ENCODE results near the gene UBAP1.
A peak's percentile ranks its signal among the peaks of the same experiment; 100 is the strongest.
"Not testable (repeated sequence)": the region's sequence is repeated elsewhere in the genome, so short reads cannot be mapped to it uniquely, and the experiment has no call there.

UBAP1 gene

DNA sequence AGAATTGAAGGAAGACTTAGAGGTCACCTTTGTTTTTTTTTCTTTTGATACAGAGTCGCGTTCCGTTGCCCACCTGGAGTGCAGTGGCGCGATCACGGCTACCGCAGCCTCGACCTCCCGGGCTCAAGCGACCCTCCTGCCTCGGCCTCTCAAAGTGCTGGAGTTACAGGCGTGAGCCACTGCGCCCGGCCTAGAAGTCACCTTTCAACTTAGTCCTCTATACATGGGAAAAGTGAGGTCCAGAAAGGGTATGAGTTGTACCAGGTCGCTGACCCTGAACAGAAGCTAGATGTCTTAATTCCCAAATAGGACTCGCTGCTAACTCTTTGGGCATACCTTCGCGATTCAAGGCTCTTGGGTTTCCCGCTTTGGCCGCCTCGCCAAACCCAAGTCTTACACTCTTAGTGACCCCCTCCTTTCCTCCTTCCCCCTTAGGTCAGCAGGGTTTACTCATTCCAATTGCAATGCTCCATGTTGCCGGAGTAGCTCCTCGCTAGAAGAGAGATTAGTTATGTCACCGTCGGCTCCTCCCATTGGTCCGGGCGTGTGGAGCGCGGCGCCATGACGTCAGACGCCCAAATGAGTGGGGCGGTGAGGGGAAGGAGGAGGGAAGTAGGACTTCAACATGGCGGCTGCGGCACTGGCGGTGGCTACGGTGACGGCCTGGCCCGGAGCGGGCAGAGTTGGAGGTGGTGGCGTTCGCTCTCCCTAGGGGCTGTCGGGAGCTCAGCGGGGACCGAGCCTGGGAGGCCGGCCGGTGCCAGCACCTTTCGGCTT lies at the start of gene UBAP1:
UBAP1 (plus strand) TSS at position 608 of the 777 bp plus-strand sequence. CDS start 41,872 bp downstream, outside the sequence.
- peak; percentile 92 for DNase-seq (ENCODE audit: low read depth)

DNA sequence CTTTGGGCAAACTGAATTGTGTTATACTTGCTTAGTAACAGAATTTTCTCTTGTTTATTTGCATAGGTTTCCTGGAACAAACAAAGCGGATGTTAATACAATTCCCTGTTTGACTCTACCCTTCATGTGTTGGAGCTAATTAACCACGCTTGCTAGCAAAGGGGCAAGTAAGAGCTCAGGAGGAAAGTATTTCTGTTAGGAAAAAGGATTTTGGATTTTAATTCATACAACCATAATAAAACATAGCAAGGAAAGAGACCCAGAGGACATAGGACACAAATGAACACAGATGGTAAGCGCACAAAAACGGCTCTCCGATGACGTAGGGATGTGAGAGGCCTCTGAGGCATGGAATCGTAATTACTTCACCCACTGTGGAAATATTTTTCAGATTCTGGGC lies 47.3 kb upstream of the UBAP1 start:
- no peak for DNase-seq (ENCODE audit: low read depth)

DNA sequence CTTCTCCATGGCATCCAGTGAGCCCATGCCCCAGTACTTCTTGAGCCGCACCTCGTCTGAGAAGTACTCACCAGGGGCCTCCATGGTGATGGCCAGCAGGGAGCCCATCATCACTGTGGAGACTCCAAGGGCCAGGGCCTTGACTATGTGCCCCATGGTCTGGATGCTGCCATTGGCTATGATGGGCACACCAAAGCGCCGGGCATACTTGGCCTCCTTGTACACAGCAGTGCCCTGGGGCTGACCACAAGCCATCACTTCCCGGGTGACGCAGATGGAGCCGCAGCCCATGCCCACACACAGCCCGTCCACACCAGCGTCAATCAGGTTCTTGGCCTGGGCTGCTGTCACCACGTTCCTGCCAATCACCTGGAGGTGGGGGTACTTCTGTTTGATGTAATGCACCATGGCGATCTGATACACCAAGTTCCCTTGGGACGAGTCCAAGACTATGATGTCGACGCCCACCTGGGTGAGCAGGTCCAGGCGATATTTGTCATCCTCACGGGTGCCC lies 45.4 kb upstream of the UBAP1 start:
- no peak for DNase-seq (ENCODE audit: low read depth)

DNA sequence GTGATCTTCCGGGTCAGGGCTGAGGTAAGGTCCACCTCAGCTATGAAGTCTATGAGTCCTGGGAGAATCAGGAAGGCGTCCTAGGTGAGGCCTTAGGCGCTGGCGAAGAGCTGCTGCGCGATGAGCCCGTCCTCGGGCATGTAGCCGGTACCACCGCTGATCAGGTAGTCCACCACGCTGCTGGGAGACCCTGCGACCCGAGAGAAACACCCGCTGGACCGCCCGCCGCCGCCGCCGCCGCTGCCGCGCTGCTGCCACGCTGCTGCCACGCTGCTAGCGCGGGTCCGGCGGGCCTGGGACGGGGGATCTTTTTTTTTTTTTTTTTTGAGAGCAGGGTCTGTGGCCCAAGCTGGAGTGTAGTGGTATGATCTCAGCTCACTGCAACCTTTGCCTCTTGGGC lies 44.3 kb upstream of the UBAP1 start:
- DNase-seq (ENCODE audit: low read depth) = no peak

DNA sequence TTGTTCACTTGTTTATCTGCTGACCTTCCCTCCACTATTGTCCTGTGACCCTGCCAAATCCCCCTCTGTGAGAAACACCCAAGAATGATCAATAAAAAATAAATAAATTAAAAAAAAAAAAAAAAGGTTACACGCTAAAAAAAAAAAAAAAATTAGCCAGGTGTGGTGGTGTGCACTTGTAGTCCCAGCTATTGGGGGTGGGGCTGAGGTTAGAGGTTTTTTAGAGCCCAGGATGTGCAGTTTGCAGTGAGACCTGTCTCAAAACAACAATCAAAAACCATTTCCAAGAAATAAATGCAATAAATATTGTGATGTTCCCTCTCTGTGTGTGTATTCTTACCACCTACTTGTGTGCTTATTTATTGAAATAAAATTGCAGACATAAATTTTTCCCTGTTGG lies 40.2 kb upstream of the UBAP1 start:
- DNase-seq (ENCODE audit: low read depth) = not testable (repeated sequence)

DNA sequence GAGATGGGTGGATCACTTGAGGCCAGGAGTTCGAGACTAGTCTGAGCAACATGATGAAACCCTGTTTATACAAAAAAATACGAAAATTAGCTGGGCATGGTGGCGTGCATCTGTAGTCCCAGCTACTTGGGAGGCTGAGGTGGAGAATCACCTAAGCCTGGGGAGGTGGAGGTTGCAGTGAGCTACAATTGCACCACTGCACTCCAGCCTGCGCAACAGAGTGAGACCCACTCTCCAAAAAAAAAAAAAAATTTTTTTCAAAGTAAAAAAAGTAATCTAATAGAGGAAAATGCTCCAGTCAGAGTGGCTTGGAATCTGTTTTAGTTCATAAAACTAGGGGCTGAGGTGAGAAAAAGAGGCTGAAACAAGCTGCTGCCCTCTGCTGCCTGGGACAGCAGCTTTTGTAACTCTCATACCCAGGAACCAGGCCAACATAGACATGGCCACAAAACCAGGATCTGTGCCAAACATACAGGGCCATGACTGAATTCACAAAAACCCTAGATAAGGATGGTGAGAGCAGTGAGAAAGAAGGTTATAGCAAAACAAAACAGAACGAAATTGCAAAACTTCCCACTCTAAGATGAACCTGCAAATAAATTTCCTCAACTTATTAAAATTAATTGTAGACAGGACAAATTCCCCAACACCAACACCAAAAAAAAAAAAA lies 39.2 kb upstream of the UBAP1 start:
- DNase-seq (ENCODE audit: low read depth) = no peak

DNA sequence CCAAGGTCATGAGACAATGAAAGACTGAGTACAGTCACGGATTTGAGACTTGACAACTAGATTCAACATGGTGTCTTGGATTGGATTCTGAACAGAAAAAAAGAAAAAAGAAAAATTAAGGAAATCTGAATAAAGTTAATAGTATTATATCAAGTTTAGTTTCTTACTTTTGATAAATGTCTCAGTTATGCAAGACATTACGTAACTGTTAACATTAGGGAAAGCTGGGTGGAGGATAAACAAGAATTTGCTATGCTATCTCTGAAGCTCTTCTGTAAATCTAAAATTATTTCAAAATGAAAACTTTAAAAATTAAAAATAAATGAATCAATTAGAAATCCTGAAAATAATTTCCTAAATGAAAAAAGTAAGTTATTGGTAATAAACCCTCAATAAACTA lies 38.0 kb upstream of the UBAP1 start:
- no peak for DNase-seq (ENCODE audit: low read depth)

DNA sequence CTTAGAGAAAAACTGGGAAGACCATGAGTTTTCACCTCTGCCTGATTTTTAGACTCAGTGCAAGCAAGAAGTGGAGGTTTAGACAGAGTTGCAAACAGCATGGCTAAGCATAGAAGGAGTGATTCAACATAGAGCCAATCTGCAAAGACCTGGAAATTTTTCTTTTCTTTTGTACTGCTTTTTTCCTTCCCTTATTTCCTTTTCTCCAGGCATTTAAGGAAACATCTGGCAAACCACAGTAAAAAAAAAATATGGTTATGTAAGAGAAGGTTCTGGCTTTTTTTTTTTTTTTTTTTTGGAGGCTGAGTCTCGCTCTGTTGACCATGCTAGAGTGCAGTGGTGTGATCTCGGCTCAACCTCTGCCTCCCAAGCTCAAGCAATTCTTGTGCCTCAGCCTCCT lies 35.7 kb upstream of the UBAP1 start:
- DNase-seq (ENCODE audit: low read depth) = no peak

DNA sequence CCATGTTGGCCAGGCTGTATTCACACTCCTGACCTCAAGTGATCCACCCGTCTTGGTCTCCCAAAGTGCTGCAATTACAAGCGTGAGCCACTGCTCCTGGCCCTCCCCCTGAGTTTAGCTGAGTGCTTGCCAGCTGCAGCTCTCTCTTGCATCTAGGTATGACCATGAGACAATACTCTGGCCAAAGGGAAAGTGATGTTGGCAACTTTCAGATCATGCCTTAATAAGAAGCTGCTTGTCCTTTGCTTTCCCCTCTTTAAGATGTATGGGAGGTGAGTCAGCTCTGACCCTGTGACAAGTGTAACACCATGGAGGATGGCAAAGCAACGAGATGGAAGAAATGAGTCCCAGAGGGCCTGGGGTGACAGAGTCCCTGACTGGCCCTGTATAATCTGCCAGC lies 33.7 kb upstream of the UBAP1 start:
- DNase-seq (ENCODE audit: low read depth) = no peak

DNA sequence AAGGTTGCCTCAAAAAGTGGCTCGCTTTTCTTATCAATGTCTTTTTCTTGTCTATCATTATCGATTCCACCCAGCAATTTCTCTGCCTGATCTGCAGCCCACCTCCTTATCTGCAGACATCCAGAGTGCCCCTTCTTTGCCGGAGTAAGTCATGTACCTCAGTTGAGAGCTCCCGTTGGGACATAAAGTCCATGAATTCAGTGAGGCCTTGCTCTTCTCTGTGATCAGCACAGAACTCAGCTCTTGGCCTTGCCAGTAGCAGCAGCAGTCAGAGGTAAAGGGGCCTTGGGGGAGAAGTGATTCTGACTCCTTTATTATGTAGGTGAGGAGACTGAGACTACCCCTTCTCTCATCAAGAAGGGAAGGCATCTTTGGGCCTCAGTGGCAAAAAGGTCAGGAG lies 27.4 kb upstream of the UBAP1 start:
- DNase-seq (ENCODE audit: low read depth) = no peak

DNA sequence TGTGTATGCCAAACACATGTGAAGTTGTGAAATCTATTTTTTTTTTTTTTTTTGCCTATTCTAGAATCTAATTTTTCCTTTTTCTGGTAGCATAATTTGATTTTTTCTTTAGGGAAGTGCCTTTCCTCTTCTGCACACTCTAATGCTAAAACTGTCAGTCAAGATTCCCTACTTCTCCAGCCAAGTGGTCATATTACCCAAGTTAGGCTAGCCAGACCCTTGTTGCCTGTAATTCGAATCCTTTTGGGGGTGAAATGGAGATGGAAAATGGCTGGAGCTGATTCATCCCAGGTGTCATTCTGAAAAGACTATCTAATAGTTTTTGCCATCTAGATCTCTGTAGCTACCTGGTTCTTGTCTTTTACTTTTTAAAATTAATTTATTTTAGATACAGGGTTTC lies 24.8 kb upstream of the UBAP1 start:
- DNase-seq (ENCODE audit: low read depth) = no peak

DNA sequence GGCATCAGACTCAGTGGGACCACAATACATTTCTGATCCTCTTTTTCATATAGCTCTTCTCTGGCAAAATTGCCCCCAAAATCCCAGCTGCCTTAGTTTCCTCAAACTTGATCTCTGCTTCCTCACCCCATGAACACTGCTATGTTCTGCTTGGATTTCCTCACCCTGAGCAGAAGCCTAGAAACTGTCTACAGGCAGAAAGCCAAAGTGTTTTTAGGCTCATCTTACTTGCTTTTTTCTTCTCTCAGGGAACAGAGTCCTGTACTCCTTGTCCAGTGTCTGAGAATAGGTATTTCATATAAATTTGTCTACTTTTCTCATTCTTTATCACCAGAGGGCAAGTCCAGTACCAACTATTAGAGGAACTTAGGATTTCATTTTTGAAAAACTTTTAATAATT lies 21.5 kb upstream of the UBAP1 start:
- DNase-seq (ENCODE audit: low read depth) = no peak

DNA sequence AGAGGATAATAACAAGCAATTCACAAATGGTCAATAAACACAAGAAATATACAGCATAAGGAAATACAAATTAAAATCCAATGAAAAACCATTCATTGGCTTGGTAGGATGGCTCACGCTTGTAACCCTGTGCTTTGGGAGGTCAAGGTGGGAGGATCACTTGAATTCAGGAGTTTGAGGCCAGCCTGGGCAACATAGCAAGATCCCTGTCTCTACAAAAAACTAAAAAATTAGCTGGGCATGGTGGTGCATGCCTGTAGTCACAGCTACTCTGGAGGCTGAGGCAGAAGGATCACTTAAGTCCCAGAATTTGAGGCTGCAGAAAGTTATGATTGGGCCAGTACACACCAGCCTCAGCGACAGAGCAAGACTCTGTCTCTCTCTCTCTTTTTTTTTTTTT lies 20.9 kb upstream of the UBAP1 start:
- no peak for DNase-seq (ENCODE audit: low read depth)

DNA sequence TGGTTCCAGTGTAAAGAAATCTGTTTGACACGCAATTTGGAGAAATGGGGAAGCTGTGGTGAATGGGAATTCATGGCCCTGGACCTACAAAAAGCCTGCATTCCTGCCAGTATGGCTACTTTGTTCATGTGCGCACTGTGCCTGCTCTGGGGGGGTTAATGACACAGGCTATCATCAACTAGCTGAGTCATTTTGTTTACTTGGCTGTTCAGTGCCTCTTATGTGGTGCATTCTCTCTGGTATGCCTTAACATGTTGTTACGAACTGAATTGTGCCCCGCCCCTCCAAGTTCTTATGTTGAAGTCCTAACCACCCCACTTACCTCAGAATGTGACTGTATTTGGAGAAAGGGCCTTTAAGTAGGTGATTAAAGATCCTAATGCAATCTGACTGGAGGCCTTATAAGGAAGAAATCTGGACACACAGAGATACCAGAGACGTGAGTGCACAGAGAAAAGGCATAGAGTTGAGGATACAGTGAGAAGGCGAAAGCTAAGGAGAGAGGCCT lies 20.4 kb upstream of the UBAP1 start:
- DNase-seq (ENCODE audit: low read depth) = no peak

DNA sequence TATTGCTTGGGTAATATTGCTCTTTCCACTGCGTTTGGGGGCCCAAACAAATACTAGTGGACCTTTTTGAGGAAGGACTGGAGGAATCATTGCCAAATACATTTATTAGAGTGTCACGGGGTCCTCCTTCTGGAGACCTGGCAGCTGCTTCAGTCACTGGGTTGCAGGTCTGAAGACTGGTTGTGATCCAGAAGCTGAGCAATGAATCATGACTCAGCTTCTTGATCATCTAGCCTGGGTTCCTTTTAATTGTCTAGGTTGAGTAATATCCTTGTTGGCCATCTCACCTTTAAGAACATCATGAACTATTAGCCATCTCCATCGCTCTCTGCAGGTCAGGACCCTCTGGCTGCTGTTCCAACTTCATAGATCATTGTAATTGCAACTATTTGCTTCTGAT lies 15.4 kb upstream of the UBAP1 start:
- DNase-seq (ENCODE audit: low read depth) = no peak

DNA sequence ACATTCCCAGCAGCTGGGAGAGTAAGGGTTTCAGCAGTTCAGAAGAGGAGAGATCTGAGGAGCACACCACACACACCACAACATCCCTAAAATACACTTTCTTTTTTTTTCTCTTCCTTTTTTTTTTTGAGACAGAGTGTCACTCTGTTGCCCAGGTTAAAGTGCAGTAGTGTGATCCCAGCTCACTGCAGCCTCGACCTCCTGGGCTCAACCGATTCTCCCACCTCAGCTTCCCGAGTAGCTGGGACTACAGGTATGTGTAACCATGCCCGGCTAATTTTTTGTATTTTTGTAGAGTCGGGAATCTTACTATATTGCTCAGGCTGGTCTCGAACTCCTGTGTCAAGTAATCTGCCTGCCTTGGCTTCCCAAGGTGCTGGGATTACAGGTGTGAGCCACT lies 9.7 kb upstream of the UBAP1 start:
- DNase-seq (ENCODE audit: low read depth) = no peak

DNA sequence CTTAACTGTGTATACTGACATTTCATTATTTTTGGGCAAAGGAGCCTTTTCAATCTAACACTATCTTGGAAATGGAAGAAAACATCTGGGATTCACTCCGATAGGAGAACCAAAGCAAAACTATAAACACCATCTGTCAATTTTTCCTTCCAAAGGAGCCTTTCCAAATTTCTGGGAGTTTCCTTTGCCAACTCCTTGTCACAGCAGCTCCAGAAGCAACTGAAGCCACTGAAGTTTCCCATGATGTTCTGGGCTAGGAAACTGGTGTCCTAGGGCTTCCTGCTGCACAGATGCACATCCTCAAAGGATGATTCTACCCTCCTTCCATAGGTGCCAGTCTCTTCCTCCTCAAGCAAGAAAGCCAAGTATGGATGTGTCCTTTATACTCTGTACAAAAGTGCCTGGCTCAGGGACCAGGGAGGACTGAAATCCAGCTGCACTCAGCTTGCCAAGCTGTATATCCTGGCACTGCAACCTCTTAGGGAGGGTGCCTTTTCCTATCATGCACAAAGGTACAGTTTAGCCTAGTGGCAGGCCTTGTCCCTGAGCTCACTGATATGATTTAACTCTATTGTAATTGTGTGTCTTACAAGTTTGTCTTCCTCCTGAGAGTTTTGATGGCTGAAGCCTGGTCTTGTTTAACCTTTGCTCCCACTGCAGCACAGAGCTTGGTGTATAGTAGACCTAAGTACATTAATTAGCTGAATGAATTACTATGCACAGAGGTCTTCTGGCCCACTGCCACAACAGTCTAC lies 8.4 kb upstream of the UBAP1 start:
- no peak for DNase-seq (ENCODE audit: low read depth)

DNA sequence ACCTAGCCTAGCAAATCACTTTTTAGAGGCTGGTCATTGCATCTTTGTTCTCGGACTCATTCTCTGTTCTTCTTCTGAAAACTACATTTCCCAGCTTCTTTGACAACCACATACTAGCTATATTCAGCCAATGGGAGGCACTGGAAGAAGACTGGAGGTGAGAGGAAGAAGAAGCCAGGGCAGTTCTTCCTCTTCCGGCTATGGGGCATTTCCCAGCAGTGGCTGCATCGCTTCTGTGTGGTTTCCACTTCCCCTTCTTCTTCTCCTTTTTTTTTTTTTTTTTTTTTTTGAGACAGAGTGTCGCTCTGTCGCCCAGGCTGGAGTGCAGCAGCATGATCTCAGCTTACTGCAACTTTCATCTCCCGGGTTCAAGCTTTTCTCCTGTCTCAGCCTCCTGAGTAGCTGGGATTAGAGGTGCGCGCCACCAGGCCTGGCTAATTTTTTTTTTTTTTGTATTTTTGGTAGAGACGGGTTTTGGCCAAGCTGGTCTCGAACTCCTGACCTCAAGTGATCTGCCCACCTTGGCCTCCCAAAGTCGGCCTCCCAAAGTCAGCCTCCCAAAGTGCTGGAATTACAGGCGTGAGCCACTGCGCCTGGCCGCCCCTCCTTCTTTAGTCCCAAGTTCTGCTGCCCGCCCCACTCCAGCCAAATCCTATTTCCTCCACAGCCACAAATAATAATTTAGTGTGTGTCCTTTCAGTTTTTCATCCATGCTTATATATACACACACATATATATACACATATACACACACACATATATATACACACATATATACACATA lies 6.9 kb upstream of the UBAP1 start:
- DNase-seq (ENCODE audit: low read depth) = peak; percentile 36

DNA sequence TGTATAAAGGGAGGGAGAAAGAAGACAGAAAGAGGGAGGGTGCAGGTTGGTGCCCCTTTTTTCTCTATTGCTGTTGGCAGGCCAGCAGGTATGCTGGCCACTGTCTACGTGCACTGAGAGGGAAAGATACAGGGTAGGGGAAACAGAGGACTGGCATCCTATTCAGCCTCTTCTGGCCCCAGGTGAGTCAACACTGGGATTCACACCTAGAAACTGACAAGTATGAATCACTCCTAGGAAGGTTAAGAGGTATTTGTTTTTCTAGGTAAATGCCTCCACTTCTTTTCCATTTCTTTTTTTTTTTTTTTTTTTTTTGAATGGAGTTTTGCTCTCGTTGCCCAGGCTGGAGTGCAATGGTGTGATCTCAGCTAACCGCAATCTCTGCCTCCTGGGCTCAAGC lies 2.8 kb upstream of the UBAP1 start:
- no peak for DNase-seq (ENCODE audit: low read depth)

DNA sequence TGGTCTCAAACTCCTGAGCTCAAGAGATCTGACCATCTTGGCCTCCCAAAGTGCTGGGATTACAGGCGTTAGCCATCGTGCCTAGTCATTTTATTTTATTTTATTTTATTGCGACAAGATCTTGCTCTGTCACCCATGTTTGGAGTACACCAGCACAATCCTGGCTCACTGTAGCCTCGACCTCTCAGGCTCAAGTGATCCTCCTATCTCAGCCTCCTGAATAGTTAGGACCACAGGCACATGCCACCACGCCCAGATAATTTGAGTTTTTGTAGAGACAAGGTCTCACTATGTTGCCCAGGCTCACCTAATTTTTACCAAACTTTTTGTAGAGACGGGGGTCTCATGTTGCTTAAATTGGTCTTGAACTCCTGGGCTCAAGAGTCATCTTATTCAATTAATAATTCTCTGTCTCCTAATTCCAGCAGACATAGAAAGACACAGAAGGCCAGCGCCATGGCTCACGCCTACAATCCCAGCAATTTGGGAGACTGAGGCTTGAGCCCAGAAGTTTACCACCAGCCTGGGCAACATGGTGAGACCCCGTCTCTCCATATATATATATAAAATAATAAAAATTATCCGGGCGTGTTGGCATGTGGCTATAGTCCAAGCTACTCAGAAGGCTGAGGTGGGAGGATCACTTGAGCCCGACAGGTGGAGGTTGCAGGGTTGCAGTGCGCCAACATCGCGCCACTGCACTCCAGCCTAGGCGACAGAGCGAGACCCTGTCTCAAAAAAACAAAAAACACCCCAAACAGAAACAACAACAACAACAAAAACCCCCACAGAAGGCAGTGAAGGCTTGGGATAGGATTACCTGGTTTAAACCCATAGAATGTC lies 1.0 kb upstream of the UBAP1 start:
- DNase-seq (ENCODE audit: low read depth) = no peak

Measured in T-helper 22 cell (primary cell).